ENCODE measurements around the gene PLCB1. TPM values are rescaled to one million over a fixed set of nuclear protein-coding genes. Genes with fewer than 3 reads are reported as not detected.
"Not testable (repeated sequence)": the region's sequence is repeated elsewhere in the genome, so short reads cannot be mapped to it uniquely, and the experiment has no call there.

PLCB1 gene
- total RNA-seq, 2 experiments from 2014 or later: 1.0 to 1.2 TPM

- no peak for DNase-seq
- ChIA-PET POLR2A (no interaction called here), CTCF (no interaction called here)
- Mint-ChIP-seq H3K9me3 (no peaks in the 10 kb centered on the region), H3K4me1 (no peaks in the 10 kb centered on the region), H3K36me3 (ENCODE audit: low read depth) (no peaks in the 10 kb centered on the region), H3K4me3 (no peak overlapping the region), H3K27me3 (no peaks in the 10 kb centered on the region), H3K27ac (no peak overlapping the region)
Measured at GRCh38 chr20:8431538-8432434, 299.7 kb downstream of the PLCB1 start.

DNA sequence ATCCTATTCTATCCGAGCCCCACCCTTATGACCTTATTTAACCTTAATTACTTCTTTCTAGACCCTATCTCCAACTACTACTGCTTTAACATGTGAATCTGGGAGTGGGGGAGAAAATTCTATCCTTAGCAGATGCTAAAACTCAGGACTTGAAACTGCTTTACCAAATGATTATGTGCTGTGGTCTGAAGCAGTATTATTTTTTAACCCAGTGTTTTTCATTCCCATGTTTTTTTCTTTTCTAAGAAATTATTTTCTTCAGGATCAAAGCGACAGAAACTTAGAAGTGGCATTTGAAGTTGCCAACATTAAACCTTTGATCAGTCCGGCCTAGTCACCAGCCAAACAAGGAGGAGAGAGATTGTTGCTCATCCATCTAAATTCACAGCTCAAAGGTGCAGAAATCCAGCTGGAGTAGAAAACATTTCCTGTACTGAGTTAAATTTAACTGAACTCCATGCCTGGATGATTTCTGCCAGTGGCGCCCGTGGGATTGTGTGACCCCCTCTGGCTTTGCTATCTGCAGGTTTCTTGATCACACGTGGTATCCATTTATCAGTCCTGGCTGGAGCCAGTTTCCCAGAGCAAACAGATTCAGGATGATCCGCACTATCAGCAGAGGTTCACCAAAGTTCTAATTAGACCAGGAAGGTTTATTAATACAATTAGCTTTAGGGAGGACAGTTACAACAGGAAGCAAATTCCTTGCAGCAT lies 300.5 kb downstream of the PLCB1 start:
- CTCF ChIA-PET: no interaction called here

DNA sequence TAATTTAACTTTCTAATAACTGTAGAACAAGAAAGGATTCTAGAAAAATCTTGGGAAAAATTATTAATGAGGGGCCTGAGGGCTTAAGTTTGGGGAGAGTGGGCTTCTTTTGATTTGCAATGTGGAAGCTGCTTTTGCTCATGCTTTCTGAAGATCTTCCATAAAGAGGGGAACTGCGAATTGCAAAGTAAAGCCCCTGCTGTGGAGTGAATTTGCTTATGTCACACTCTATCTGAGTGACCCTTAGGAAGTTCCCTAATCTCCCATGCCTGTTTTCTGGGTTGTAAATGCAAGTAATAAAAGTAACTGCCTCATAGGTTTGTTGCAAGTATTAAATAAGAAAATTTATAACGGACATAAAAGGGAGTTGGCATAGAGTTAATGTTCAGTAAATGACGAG lies 301.2 kb downstream of the PLCB1 start:
- ChIA-PET POLR2A (no interaction called here), CTCF (no interaction called here)
- H3K9me3 Mint-ChIP-seq: no peaks in the 10 kb centered on the region
- H3K27ac Mint-ChIP-seq: no peak overlapping the region
- no peak overlapping the region for H3K4me3 Mint-ChIP-seq
- H3K27me3 Mint-ChIP-seq: no peaks in the 10 kb centered on the region
- H3K36me3 Mint-ChIP-seq (ENCODE audit: low read depth): no peaks in the 10 kb centered on the region
- DNase-seq: no peak
- no peaks in the 10 kb centered on the region for H3K4me1 Mint-ChIP-seq

More for the DNA sequence above, 300.5 kb downstream of the PLCB1 start:
- H3K4me3 Mint-ChIP-seq: no peak overlapping the region
- H3K27ac Mint-ChIP-seq: no peak overlapping the region
- DNase-seq: no peak
- no peaks in the 10 kb centered on the region for H3K27me3 Mint-ChIP-seq
- POLR2A ChIA-PET: no interaction called here
- H3K36me3 Mint-ChIP-seq (ENCODE audit: low read depth): no peaks in the 10 kb centered on the region
- no peaks in the 10 kb centered on the region for H3K9me3 Mint-ChIP-seq
- no peaks in the 10 kb centered on the region for H3K4me1 Mint-ChIP-seq

DNA sequence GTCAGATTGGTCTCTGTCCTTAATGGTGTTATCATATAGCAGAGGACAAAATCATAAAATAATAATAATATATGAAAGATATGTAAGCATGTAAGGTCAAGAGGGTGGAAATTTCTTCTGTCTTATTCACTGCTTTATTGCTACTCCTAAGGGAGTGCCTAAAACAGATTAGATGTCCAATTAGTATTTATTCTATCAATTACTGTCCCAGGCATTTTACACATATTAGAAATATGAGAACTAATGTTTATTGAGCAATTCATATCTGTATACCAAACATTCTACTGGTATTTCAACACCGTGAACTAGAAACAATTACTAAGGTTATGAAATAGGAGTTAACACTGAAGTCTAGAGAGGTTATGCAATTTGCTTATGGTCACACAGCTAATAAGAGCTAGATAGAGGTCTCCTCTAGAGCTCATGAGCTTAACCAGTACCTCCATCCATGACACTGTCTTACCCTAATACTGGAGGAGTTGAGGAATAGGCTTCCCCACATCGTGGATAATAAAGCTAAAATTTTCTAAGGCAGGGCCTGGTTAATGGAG lies 302.3 kb downstream of the PLCB1 start:
- POLR2A ChIA-PET: no interaction called here
- H3K36me3 Mint-ChIP-seq (ENCODE audit: low read depth): no peaks in the 10 kb centered on the region
- H3K27me3 Mint-ChIP-seq: no peaks in the 10 kb centered on the region
- no peak overlapping the region for H3K4me3 Mint-ChIP-seq
- no peak for DNase-seq
- CTCF ChIA-PET: no interaction called here
- H3K27ac Mint-ChIP-seq: no peak overlapping the region
- H3K9me3 Mint-ChIP-seq: no peaks in the 10 kb centered on the region
- H3K4me1 Mint-ChIP-seq: no peaks in the 10 kb centered on the region

DNA sequence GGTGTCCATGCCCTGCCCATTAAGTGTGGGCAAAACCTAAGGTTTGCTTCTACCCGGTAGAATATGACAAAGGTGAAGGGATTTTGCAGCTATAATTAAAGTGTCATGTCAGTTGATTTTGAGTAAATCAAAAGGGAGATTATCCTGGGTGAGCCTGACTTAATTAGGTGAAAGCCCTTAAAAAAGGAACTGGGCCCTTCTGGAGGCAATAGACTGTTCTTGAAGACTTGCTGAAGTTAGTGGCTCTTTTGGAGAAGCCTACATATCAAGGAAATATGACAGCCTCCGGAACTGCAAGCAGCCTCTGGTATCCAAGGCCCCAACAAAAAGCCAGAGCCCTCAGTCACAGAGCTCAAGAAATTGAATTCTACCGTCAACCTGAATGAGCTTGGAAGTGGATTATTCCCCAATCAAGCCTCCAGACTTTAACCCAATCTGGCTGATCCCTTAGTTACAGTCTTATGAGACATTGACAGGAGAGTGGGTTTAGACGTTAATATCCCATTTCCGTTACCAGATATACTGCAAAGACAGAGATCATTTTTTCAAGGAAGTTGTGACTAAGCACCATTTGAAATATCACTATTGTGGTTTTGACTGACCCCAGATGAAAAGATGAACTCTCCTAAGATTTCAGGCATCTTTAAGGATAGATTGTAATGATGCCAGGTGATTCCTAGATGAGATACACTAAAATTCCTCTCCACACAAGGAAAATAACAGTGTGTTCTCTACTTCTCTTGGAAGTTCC lies 303.4 kb downstream of the PLCB1 start:
- no peak for DNase-seq
- Mint-ChIP-seq H3K4me3 (no peak overlapping the region), H3K9me3 (no peaks in the 10 kb centered on the region), H3K4me1 (no peaks in the 10 kb centered on the region), H3K27ac (no peak overlapping the region), H3K27me3 (no peaks in the 10 kb centered on the region), H3K36me3 (ENCODE audit: low read depth) (no peaks in the 10 kb centered on the region)
- CTCF ChIA-PET: no interaction called here
- POLR2A ChIA-PET: interaction anchor here (0.6 kb wide), 1 partner anchor 29 kb away, joined by 4 read pairs; no protein-coding TSS in a partner anchor

- CTCF ChIA-PET; DNase-seq; H3K27me3 Mint-ChIP-seq; H3K9me3 Mint-ChIP-seq; H3K4me3 Mint-ChIP-seq; H3K4me1 Mint-ChIP-seq; H3K36me3 Mint-ChIP-seq (ENCODE audit: low read depth); H3K27ac Mint-ChIP-seq; POLR2A ChIA-PET: not testable (repeated sequence)
Measured at GRCh38 chr20:8436938-8437337, 304.9 kb downstream of the PLCB1 start.

- no peak overlapping the region for H3K4me3 Mint-ChIP-seq
- no peak overlapping the region for H3K27ac Mint-ChIP-seq
- no peaks in the 10 kb centered on the region for H3K27me3 Mint-ChIP-seq
- H3K9me3 Mint-ChIP-seq: no peaks in the 10 kb centered on the region
- no peaks in the 10 kb centered on the region for H3K4me1 Mint-ChIP-seq
- ChIA-PET POLR2A (no interaction called here), CTCF (interaction anchor here (0.6 kb wide), 1 partner anchor 1988 kb away, joined by 4 read pairs; no protein-coding TSS in a partner anchor)
- DNase-seq: no peak
- no peaks in the 10 kb centered on the region for H3K36me3 Mint-ChIP-seq (ENCODE audit: low read depth)
Measured at GRCh38 chr20:8438748-8439147, 306.7 kb downstream of the PLCB1 start.

DNA sequence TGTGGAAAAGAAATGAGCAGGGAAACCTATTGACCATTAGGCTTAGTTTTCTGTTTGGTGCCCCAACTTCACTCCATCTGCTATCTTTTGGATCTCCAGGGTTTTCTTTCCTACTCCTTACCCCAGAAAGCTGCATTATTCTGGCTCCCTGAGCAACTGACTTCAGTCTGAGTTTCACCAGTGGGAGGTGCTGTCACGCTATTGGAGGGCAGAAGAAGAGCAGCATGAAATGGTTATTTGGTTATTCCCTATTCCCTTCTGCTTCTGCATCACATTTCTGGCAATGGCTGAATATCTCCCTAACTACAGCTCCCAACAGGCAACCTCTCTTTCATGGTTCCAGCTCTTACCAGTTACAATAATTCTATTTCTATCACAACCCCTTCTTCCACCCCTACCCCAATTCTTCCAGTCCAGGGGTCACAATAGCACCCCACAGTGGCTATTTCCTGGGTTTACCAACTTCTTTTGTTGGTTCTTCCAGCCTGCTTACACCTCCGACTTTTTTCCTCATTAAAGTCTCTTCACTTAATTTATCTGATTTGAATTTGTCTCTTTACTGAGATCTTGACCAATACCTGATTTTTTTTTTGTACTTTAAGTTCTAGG lies 311.5 kb downstream of the PLCB1 start:
- Mint-ChIP-seq H3K4me3 (no peak overlapping the region), H3K9me3 (no peaks in the 10 kb centered on the region), H3K27ac (no peak overlapping the region), H3K4me1 (no peaks in the 10 kb centered on the region), H3K27me3 (no peaks in the 10 kb centered on the region), H3K36me3 (ENCODE audit: low read depth) (no peaks in the 10 kb centered on the region)
- ChIA-PET CTCF (no interaction called here), POLR2A (no interaction called here)
- DNase-seq: no peak

DNA sequence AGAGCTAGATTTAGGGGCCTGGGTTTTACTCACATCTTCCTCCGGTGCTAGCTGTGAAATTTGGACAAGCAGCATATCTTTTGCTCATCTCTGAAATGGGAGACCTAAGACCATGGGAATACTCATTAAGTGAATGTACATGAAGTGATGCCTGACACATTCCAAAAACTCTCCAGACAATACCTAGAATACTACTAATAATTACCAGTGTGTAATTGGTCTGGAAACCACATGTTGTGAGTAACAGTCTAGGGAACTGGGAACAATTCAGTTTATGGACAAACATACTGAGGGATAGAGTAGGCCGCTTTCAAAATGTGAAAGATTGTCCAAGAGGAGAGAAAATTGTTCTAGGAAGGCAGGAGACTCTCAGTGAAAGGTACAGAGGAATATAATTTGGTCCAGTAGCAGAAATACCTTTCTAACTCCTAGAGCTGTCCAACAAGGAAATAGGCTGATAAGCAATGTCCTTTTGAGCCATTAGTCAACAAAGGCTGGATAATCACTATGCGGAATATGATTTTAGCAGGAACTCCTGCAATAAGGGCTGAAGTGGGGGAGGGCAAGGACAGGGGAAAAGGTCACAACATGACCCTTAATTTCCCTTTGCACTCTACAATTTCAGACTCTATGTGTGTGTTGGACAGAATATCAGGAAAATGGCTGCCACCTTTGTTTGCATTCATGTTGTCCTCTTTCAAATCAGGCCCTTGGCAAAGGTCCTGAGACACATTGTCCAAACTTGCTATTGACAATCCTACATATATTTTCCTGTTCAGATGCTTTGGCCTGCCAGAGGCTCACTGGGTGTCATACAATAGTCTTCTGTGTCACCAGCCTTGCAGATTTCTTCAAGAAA lies 315.4 kb downstream of the PLCB1 start:
- no peaks in the 10 kb centered on the region for H3K4me1 Mint-ChIP-seq
- H3K27me3 Mint-ChIP-seq: no peaks in the 10 kb centered on the region
- H3K4me3 Mint-ChIP-seq: no peak overlapping the region
- no peak for DNase-seq
- H3K36me3 Mint-ChIP-seq (ENCODE audit: low read depth): no peaks in the 10 kb centered on the region
- H3K27ac Mint-ChIP-seq: no peak overlapping the region
- CTCF ChIA-PET: no interaction called here
- POLR2A ChIA-PET: no interaction called here
- no peaks in the 10 kb centered on the region for H3K9me3 Mint-ChIP-seq

GRCh38 chr20:8449123-8449522 lies 317.1 kb downstream of the PLCB1 start:
- Mint-ChIP-seq H3K9me3 (no peaks in the 10 kb centered on the region), H3K27me3 (no peaks in the 10 kb centered on the region), H3K36me3 (ENCODE audit: low read depth) (no peaks in the 10 kb centered on the region), H3K4me3 (no peak overlapping the region), H3K4me1 (no peaks in the 10 kb centered on the region), H3K27ac (no peak overlapping the region)
- DNase-seq: no peak
- POLR2A ChIA-PET: no interaction called here
- CTCF ChIA-PET: no interaction called here

DNA sequence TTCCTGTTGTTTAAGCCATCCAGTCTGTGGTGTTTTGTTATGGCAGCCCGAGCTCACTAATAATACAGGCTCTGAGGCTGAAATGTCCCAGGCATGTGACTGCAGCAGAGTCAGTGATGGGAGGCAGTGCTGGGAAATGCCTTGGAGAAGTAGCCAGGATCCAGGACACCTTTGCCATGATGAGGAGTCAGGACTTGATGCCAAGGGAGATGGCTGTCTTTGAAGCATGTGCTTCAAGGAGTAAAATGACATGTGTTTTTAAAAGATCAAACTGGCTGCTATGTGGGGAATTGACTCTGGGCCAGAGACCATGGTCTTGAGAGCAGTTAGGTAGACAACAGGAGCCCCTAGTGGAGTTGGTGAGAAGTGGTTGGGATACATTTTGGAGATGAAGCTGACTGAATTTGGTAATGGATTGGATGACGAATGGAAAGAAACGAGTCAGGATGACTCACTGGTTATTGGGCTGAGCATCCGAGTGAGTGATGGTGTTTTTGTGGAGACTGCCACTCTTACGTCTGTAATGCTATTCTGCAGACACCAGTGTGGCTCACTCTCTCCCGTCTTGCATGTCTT lies 322.2 kb downstream of the PLCB1 start:
- Mint-ChIP-seq H3K4me1 (no peaks in the 10 kb centered on the region), H3K9me3 (no peaks in the 10 kb centered on the region), H3K27me3 (no peaks in the 10 kb centered on the region), H3K27ac (no peak overlapping the region), H3K36me3 (ENCODE audit: low read depth) (no peaks in the 10 kb centered on the region), H3K4me3 (no peak overlapping the region)
- DNase-seq: no peak
- POLR2A ChIA-PET: no interaction called here
- CTCF ChIA-PET: no interaction called here

GRCh38 chr20:8456765-8457164 lies 324.7 kb downstream of the PLCB1 start:
- no peaks in the 10 kb centered on the region for H3K9me3 Mint-ChIP-seq
- H3K4me3 Mint-ChIP-seq: no peak overlapping the region
- H3K36me3 Mint-ChIP-seq (ENCODE audit: low read depth): no peaks in the 10 kb centered on the region
- no peaks in the 10 kb centered on the region for H3K27me3 Mint-ChIP-seq
- POLR2A ChIA-PET: no interaction called here
- no peak overlapping the region for H3K27ac Mint-ChIP-seq
- no peak for DNase-seq
- CTCF ChIA-PET: no interaction called here
- no peaks in the 10 kb centered on the region for H3K4me1 Mint-ChIP-seq
